Measurements from ENCODE around the gene PORCN. TPM values are rescaled to one million over a fixed set of nuclear protein-coding genes. Genes with fewer than 3 reads are reported as not detected.

PORCN gene
- polyA plus RNA-seq, 1 donor (not counting 4 experiments of a cell fraction or from before 2014, with no cell fraction given) = 52.2 TPM

DNA sequence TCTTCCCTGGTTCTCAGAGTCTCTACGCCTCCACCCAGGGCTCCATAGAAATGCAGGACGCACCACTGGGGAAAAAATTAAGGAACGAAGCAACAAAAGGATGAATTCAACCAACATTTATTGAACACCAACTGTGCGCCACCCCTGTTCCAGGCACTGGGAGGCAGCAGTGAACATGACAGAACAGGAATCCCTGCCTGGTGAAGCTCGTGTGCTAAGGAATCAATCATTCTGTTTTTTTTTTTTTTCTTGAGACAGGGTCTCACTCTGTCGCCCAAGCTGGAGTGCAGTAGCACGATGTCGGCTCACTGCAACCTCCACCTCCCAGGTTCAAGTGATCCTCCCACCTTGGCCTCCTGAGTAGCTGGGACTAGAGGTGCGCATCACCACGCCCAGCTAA is 34.7 kb upstream of the PORCN start:
- H4K20me1 ChIP-seq (ENCODE audit: control insufficient read depth, extremely low read depth, insufficient read depth, low read length) = no peaks in the 10 kb centered on the region
- no peak for DNase-seq (ENCODE audit: low read depth, low spot score)
- peak overlapping the region; percentile 15 for H3K9ac ChIP-seq (ENCODE audit: control insufficient read depth, extremely low read depth, insufficient read depth, low read length)
- no peak for TF ChIP-seq EZH2 (IDR thresholded peaks at IDR 0.05; ENCODE audit: low read length)
- TF ChIP-seq, protein P1, sequence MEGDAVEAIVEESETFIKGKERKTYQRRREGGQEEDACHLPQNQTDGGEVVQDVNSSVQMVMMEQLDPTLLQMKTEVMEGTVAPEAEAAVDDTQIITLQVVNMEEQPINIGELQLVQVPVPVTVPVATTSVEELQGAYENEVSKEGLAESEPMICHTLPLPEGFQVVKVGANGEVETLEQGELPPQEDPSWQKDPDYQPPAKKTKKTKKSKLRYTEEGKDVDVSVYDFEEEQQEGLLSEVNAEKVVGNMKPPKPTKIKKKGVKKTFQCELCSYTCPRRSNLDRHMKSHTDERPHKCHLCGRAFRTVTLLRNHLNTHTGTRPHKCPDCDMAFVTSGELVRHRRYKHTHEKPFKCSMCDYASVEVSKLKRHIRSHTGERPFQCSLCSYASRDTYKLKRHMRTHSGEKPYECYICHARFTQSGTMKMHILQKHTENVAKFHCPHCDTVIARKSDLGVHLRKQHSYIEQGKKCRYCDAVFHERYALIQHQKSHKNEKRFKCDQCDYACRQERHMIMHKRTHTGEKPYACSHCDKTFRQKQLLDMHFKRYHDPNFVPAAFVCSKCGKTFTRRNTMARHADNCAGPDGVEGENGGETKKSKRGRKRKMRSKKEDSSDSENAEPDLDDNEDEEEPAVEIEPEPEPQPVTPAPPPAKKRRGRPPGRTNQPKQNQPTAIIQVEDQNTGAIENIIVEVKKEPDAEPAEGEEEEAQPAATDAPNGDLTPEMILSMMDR (optimal IDR thresholded peaks at IDR 0.05 in 1 of 3, IDR thresholded peaks at IDR 0.05 in 1 of 3, conservative IDR thresholded peaks at IDR 0.05 in 1 of 3; ENCODE audit: extremely low read depth in 1 of 3, insufficient read depth in 2 of 3, low read length in 3 of 3) = peak in 2 of 3 experiments; percentile 15 to 41
- H3K79me2 ChIP-seq (ENCODE audit: control insufficient read depth, insufficient read depth, low read length) = peaks cover 32% of the 10 kb centered on the region
- H3K27me3 ChIP-seq (ENCODE audit: control insufficient read depth, extremely low read depth, insufficient read depth, low read length) = no peaks in the 10 kb centered on the region
- dilution Hi-C loops (cut with MboI; ENCODE audit: extremely low pct_ligation_motif_present, low sequenced_read_pairs) = no loop called here
- no peaks in the 10 kb centered on the region for H3K9me1 ChIP-seq (ENCODE audit: control insufficient read depth, extremely low read depth, insufficient read depth, low read length)
- H3K27ac ChIP-seq (ENCODE audit: control insufficient read depth, insufficient read depth, low read length) = no peak overlapping the region
- no peak overlapping the region for H2AFZ ChIP-seq (ENCODE audit: control insufficient read depth, low read length)
- no peak overlapping the region for H3K4me3 ChIP-seq (ENCODE audit: control insufficient read depth in 2 of 3, extremely low read depth in 1 of 3, insufficient read depth in 2 of 3, low read depth in 1 of 3, low read length in 3 of 3)
- FAIRE-seq = no peak
- peaks cover 17% of the 10 kb centered on the region for H3K4me1 ChIP-seq (ENCODE audit: control insufficient read depth, extremely low read depth, insufficient read depth, low read length)
- peak overlapping the region; percentile 16 for H3K4me2 ChIP-seq (ENCODE audit: control insufficient read depth, extremely low read depth, insufficient read depth, low read depth, low read length)
- H3K36me3 ChIP-seq (ENCODE audit: control insufficient read depth in 2 of 2, extremely low read depth in 1 of 2, insufficient read depth in 2 of 2, low read length in 2 of 2) = peaks cover 0 to 3% of the 10 kb centered on the region in 2 experiments
- no peaks in the 10 kb centered on the region for H3K9me3 ChIP-seq (ENCODE audit: control insufficient read depth, low read depth, low read length)

DNA sequence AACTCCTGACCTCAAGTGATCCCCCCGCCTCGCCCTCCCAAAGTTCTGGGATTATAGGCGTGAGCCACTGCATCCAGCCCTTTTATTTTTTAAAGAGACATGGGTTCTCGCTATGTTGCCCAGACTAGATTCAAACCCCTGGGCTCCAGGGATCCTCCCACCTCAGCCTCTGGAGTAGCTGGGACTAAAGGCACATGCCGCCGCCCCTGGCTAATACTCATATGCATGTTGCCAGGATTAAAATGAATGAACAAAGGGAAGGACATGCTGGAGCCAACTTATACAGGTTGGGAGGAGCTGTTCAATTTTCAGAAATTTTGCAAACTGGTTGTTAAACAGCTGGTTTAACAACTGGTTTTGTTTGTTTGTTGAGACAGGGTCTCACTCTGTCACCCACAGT is 34.2 kb upstream of the PORCN start:
- DNase-seq (ENCODE audit: low read depth, low spot score) (no peak), FAIRE-seq (no peak)
- H3K79me2 ChIP-seq (ENCODE audit: control insufficient read depth, insufficient read depth, low read length) = peaks cover 35% of the 10 kb centered on the region

More for the DNA sequence above, 34.2 kb upstream of the PORCN start:
- H3K4me2 ChIP-seq (ENCODE audit: control insufficient read depth, extremely low read depth, insufficient read depth, low read depth, low read length) = peak overlapping the region; percentile 70
- peaks cover 3% of the 10 kb centered on the region in 2 experiments for H3K36me3 ChIP-seq (ENCODE audit: control insufficient read depth in 2 of 2, extremely low read depth in 1 of 2, insufficient read depth in 2 of 2, low read length in 2 of 2)
- dilution Hi-C loops (cut with MboI; ENCODE audit: extremely low pct_ligation_motif_present, low sequenced_read_pairs) = no loop called here
- H4K20me1 ChIP-seq (ENCODE audit: control insufficient read depth, extremely low read depth, insufficient read depth, low read length) = no peaks in the 10 kb centered on the region
- H3K9me3 ChIP-seq (ENCODE audit: control insufficient read depth, low read depth, low read length) = no peaks in the 10 kb centered on the region
- H3K27ac ChIP-seq (ENCODE audit: control insufficient read depth, insufficient read depth, low read length) = peak overlapping the region; percentile 73
- H3K4me1 ChIP-seq (ENCODE audit: control insufficient read depth, extremely low read depth, insufficient read depth, low read length) = peaks cover 17% of the 10 kb centered on the region
- H3K9ac ChIP-seq (ENCODE audit: control insufficient read depth, extremely low read depth, insufficient read depth, low read length) = peak overlapping the region; percentile 15
- peak overlapping the region in 1 of 3 experiments; percentile 2 for H3K4me3 ChIP-seq (ENCODE audit: control insufficient read depth in 2 of 3, extremely low read depth in 1 of 3, insufficient read depth in 2 of 3, low read depth in 1 of 3, low read length in 3 of 3)
- TF ChIP-seq, protein P1 (optimal IDR thresholded peaks at IDR 0.05 in 1 of 3, IDR thresholded peaks at IDR 0.05 in 1 of 3, conservative IDR thresholded peaks at IDR 0.05 in 1 of 3; ENCODE audit: extremely low read depth in 1 of 3, insufficient read depth in 2 of 3, low read length in 3 of 3) = no peak
- TF ChIP-seq EZH2 (IDR thresholded peaks at IDR 0.05; ENCODE audit: low read length) = no peak
- no peaks in the 10 kb centered on the region for H3K9me1 ChIP-seq (ENCODE audit: control insufficient read depth, extremely low read depth, insufficient read depth, low read length)
- no peaks in the 10 kb centered on the region for H3K27me3 ChIP-seq (ENCODE audit: control insufficient read depth, extremely low read depth, insufficient read depth, low read length)
- no peak overlapping the region for H2AFZ ChIP-seq (ENCODE audit: control insufficient read depth, low read length)

Measured in keratinocyte (primary cell).